HG02884 (cell line): ENCODE data around the gene NMUR2.

Source experiments
- ATAC-seq: cut with Tn5 transposase; IDR thresholded peaks from one replicate; pipeline ENCODE4 v1.9.1; 2021; ENCODE audit warnings: mild to moderate bottlenecking, moderate library complexity; ENCODE audit not compliant: unreplicated experiment

Gene NMUR2, protein sequence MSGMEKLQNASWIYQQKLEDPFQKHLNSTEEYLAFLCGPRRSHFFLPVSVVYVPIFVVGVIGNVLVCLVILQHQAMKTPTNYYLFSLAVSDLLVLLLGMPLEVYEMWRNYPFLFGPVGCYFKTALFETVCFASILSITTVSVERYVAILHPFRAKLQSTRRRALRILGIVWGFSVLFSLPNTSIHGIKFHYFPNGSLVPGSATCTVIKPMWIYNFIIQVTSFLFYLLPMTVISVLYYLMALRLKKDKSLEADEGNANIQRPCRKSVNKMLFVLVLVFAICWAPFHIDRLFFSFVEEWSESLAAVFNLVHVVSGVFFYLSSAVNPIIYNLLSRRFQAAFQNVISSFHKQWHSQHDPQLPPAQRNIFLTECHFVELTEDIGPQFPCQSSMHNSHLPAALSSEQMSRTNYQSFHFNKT

DNA sequence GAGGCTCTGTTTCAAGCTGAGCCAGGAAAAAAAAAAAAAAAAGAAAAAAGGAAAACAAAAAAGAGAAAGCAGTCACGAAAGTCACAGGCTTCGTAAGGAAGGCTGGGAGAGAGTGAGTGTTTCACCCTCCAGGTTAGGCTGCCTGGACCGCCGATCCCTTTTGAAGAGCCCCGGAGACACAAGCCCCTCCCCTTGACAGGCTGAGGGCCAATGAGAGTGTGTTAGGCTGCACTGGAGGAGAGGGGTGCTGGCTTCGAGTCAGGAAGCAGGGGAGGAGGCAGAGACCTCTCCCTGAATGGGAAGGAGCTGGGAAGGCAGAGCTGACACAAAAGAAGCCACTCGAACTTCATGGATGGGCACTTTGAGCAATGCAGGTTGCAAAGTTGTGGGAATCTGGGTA is at the start of gene NMUR2:
Gene NMUR2, minus strand, starts transcription at position 135 of the 400 bp plus-strand sequence. CDS start 166 bp downstream, outside the sequence.
- no peak for ATAC-seq

DNA sequence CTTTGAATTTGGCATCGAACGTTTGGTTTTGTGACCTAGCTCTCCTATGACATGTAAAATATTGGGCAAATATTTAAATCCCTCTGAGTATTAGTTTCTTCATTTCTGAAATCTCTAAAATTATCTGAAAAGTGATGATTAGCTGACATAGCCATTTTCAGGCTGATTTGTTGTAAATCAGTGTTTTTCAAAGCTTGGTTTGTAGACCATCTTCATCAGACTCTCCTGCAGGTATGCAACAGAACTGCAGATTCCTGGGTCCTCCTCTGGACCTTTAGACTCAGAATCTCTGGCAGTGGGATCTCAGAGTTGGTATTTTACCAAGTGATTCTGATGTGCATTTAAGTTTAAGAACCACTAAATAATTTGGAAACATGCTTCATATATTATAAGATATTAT is 38.9 kb upstream of the NMUR2 start:
- ATAC-seq, result no peak

DNA sequence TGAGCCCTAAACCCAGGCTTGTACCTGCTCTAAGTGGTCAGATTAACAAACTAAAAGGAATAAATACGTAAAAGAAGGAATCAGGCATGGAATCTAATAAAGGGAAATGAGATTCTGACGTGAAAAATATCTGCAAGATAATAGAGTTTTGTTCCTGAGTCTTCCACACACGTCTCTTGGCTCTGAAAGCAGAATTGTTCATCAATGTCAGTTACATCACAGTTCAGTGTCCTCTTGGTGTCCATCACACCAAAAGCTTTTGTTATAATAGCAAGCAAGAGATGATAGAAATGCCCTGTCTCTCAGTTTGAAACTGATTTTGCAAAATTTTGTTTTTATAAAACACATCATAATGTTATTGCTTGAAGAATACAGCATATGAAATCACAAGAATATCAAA is 34.7 kb upstream of the NMUR2 start:
- ATAC-seq, result no peak

DNA sequence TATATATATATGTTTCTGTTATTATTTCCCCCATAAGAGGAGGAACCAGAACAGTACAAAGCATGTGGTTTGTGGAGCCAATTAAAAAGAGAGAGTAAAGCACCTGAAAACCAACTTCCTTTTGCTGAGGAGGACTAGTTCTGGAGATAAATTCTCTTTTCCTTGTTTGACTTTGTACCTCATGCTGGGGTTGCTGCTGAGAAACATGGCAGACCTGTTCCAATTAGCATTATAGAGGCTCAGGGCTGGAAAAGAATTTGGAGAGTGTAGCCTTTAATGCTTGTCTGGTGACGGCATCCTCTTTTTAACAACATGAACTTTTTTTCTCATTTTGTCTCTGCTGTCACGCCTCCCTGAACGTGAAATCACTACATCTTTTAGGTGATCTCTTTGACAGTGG is 32.8 kb upstream of the NMUR2 start:
- no peak for ATAC-seq

DNA sequence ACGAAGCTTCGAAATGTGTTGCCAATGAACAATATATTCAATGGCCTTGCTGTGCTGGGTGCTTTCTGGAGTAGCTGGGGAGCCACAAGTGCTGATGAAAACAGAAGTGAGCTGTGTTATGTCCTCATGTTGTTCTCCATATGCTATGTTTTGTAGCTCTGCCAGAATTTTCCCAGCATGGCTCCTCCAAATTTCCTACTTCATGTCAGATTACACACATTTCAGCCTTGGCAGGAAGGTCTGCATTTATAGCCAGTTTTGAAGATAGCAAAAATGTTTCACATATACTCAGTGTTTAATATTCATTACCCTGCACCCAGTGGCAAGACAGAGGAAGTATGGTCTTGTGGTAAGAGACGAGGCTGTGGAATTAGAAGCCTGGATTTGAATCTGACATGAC is 22.6 kb upstream of the NMUR2 start:
- no peak for ATAC-seq

DNA sequence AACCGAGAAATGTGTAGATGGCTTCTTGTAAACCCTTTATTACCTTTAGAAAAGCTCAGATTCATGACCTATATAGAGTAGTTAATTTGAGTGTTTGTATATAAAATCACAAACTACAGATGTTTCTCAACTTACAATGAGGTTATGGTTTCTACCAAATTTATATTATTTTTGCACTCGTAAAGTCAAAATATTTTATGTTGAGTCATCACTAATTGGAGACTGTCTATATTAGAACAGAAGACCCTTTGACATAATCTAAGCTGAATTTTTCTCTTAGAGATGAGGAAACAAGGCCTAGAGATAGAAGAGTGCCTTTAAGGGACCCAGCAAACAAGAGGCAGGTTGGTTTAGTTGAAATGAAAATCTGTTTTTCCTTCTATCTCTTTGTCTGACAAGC is 20.0 kb upstream of the NMUR2 start:
- no peak for ATAC-seq

DNA sequence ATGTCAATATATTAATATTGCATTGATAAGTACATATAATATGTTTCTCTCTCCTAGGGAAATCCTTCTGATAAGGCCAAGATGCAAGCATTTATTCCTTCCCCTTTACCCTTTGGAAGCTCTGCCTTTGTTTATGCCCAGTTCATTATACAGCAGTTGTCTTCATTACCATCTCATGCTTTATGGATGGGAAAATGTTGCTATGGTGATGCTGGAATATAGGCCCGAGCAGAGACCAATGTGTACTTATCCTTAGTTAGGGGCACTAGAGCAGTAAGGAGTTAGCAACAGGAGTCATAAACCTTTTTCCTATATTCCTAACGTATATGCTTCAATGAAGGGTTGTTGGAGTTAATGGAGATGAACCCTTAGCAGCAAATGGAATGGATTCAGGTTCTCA is 19.4 kb upstream of the NMUR2 start:
- no peak for ATAC-seq

DNA sequence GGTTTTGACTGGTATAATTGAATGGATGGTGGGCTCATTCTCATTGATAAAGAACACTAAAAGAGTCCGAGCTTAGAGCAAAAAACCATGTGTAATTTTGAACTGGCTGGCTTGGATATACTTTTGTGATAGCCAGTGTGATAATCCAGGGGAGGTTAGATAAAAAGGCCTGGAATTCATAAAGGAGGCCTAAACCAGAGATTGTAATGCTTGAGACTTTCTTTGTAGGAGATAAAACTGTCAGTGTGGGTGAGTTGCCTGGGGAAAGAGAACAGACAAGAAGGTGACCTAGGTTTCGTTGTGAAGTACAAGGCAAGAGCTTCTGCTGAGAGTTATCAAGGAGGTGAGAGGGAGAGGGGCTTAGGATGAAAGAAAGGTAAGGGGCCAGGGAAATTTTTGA is 17.0 kb upstream of the NMUR2 start:
- ATAC-seq, result no peak

DNA sequence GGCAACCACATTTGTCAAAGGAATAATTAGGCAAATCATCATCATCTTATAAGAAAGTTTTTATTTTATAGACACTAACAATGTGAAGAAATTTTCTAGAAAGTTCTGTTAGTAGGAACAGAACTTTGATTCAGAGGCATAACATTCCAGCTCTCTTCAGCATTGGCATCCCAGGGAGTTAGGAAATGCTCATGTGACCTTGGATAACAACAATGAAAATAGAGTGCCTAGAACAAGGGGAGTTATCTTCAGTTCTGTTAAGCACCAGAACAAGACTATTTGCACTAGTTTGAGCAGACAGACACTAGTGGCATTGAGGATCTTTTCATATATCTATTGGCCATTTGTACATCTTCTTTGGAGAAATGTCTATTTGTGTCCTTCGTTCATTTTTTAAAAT is 7.0 kb upstream of the NMUR2 start:
- ATAC-seq, result no peak

DNA sequence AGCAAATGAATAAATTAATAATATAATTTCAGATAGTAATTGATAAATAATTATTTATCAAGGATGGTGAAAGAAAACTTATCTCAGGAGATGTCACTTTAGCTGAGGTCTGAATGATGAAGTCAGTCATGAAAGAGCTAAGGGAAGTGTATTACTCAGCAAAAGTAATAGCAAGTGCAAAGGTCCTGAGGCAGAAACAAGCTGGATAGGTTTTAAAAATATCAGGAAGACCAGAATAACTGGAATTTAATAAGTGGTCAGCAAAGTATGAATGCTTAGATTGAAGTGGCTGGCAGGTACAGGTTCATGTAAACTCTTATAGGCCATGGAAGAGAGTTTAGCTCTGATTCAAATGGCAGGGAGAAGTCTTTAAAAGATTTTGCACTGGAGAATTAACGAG is 1.0 kb upstream of the NMUR2 start:
- no peak for ATAC-seq

DNA sequence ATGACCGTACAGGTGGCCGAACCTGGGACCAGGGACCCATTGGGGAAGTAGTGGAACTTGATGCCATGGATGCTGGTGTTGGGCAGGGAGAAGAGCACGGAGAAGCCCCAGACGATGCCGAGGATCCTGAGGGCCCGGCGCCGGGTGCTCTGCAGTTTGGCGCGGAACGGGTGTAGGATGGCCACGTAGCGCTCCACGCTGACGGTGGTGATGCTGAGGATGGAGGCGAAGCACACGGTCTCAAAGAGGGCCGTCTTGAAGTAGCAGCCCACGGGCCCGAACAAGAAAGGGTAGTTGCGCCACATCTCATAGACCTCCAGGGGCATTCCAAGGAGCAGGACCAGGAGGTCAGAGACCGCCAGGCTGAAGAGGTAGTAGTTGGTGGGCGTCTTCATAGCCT is 585 bp downstream of the NMUR2 start:
- ATAC-seq, result no peak

DNA sequence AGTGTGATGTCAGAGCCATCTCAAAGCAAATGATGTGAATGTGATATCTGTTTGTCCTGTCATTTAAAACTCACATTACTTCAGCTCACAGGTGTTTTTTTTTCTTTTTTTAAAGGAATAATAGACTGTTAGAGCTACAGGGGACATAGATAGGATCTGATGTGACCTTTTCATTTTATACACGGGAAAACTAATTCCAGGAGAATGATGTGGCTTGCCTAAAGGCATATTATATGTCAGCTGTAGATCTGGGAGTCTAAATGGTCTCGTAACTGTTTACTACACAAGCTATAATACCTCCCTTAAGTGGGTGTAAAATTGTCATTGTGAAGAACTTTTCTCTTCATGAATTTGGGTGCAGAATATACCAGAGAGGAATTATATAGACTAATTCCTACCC is 2.0 kb downstream of the NMUR2 start:
- no peak for ATAC-seq

DNA sequence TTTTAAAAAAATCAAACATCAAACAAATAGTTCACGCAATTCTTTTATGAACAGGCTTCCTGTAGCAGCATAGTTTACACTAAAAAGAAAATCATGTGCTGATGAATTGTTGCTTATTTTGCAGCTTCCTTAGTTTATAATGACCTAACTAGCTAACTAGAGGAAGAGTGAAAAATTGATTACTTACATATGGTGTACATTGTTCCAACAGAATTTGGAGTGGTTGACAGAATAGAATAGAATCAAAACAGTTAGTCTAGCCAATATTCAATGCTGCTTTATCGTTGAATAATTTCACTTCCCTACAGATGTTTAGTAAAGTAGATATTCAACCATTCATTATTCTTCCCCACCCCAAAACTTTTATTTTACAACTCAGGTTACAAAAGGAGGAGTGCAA is 4.2 kb downstream of the NMUR2 start:
- ATAC-seq, result no peak

DNA sequence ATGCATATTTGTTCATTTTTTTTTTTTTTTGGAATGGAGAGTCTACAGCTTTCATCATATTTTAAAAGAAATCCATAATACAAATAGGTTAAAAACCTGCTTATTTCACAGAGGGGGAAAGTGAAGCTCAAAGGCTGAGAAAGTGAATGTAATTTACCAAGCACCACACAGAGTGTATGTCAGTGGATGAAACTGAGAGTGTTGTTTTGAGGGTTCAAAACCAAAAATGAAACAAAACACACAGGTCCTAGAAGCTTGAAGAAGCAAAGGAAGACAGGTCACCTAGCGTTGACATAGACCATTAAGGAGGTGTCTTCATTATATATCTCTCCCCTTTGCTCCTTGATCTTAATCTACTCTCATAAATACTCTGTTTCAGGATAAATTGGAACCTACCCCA is 7.5 kb downstream of the NMUR2 start:
- ATAC-seq, result peak; percentile 59

DNA sequence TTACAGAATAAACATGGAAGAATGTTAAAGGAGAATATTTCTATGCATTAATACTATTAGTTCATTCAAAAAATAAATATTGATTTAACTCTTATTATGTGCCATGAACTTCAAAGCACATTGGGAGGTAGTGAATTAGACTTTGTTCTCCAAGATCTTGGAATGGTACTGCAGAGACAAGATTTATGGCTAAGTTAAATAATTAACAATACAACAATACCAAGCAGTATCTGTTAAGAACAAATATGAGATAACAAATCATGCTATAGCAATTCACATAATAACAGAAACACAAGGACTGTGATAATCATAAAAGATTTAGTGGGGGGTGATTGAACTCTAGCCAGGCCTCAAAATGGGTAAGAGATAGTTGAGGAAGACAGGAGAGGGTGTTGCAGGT is 11.6 kb downstream of the NMUR2 start:
- ATAC-seq, result no peak

DNA sequence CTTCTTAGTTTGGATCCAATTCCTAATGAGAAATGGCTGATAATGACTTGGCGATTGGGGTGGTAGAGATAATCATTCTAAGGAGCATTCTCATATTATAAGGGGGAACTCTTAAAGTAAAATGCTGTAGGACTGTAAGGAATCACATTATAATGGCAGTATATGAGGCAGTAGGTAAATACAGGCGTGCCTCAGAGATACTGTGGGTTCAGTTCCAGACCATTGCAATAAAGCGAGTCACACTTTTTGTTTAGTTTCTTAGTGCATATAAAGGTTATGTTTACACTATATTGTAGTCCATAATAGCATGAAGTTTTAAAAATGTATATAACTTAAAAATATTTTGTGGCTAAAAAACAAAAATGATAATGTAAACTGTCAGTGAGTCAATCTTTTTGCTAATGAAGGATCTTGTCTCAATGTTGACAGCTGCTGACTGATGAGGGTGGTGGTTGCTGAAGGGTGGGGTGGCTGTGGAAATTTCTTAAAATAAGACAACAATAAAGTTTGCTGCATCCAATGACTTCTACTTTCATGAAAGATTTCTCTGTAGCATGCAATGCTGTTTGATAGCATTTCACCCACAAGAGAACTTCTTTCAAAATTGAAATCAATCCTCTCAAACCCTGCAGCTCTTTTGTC is 15.8 kb downstream of the NMUR2 start:
- no peak for ATAC-seq

DNA sequence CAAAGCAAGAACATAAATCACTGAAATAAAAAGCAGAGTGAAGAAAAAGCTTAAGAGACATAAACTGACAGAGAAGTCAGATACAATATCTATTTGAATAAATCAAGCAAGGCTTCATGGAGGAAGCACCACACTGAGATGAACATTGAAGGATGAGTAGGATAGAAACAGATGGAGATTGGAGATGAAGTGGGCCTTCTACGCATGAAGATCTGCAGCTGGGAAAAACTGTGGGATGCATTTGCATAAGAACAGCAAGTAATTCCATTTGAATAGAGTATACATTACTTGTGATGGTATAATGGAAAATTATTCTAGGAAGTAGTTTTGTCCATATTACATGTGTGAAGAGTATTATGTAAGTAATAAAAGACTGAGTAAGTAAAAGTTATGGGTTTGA is 16.5 kb downstream of the NMUR2 start:
- ATAC-seq, result no peak

DNA sequence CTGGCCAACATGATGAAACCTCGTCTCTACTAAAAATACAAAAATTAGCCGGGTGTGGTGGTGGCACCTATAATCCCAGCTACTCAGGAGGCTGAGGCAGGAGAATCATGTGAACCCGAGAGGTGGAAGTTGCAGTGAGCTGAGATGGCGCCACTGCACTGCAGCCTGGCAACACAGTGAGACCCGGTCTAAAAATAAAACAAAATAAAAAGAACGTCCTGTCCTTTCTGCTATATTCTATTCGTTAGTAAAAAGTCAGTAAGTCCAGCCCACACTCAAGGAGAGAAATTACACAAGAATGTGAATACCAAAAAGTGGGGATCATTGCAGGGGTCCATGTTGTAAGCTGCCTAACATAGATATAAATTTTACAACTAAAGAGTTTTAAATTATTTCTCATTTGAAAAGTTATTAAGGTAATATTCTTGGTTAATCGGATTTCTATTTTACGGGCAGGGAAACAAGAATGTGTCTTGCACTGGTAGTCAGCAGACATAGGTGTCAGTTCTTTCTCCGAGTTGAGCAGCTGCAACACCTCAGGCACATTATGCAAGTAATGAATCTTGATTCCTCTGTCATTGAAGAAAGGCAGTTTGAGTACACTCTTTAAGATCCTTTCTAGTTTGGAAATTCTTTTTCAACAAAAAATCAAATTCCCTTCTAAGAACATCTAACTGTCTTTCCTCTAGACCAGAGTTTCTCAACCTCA is 24.5 kb downstream of the NMUR2 start:
- ATAC-seq, result no peak

DNA sequence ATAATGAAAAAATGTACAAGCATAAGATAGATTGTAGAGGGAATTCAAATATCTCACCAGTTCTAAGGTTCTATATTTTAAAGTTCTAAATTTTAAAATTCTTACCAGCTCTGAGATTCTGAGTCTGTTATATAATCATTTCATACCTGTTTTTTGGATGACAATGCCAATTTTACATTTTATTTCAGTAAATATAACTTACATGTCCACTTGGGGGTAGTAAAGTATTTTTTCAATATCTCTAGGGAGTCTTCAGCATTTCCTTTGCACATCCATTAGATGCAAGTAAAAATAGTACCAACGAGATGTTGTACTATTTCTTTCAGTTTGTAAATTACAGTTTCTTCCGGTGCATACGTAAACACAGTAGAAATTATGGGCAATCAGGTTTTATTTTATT is 25.7 kb downstream of the NMUR2 start:
- no peak for ATAC-seq

DNA sequence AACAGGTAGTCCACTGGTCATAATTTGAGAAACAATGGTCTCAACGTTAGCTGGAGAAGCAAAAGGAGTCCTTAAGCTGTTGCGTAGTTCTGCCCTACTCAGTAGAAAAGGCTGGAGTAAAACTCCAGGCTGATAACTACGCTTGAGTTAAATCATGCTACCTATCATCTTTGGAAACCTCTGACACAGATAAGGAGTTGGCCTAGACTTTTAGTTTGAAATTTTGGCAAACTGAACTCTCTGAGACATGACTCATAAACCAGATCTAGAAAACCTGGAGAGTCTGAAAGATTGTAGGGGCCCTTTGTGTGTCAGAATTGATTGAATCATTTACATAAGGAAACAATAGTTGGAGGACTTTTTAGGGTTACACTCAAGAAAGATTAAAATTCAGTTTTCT is 26.3 kb downstream of the NMUR2 start:
- no peak for ATAC-seq

DNA sequence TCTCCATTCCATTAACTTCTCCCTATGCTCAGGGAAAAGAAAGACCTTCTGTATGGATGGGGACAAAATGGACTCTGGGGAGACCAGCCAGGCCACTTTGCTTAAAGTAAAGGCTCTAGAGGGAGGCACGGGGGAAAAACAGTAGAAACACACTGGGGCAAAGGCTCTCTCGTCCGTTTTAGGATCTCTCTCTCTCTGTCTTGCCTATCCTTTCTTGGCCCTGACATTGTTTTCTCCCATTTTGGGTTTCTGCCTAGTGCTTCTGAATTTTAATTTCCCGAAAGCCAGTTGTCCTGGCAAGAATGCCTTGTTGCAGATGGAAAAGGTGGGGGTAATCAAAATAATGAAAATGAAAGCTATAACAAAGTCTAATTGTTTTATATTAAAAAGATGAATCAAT is 28.2 kb downstream of the NMUR2 start:
- no peak for ATAC-seq

DNA sequence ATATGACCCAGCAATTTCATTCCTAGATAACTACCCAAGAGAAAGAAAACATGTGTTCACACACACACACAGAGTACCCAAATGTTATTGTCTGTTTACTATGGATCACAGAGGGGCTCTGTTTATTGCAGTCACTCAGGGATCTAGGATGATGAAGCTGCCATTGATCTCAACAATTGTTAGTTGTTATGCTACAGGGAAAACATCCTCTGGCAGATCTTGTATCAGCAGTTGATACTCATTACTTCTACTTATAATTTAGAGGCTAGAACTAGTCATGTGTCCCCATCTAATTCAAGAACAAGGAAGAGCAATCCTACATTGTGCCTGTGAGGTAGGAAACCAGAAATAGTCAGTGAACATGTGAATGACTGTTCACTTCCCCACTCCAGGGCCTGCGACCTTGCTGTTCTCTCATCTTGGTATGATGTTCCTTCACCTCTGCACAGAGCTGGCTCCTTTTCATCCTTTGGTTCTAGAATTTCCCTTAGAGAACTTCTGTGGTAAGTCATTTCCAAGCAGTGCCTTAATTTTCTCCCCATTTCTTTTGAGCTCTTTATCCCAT is 30.3 kb downstream of the NMUR2 start:
- no peak for ATAC-seq
